Activated CD4-positive, alpha-beta T cell treated with anti-CD3 and anti-CD28 coated beads, Interleukin-2, amount 10 ng/mL, durations not matched to agents 24 days and 14 days (primary cell): ENCODE data around the gene ABCC2. TPM values are rescaled to one million over a fixed set of nuclear protein-coding genes. Genes with fewer than 3 reads are reported as not detected.
"Not testable (repeated sequence)": the region's sequence is repeated elsewhere in the genome, so short reads cannot be mapped to it uniquely, and the experiment has no call there.

Experiments
- DNase-seq: peaks from one replicate; pipeline ENCODE4 v3.0.0; 2022
- H3K27ac Mint-ChIP-seq: one replicate; pipeline ENCODE4 v1.8.0; 2022; ENCODE audit warnings: mild to moderate bottlenecking, mixed read lengths
- H3K27me3 Mint-ChIP-seq: one replicate; pipeline ENCODE4 v1.8.0; 2022; ENCODE audit warnings: mixed read lengths
- H3K36me3 Mint-ChIP-seq: one replicate; pipeline ENCODE4 v1.8.0; 2022; ENCODE audit warnings: low read depth, mild to moderate bottlenecking, mixed read lengths
- H3K4me1 Mint-ChIP-seq: one replicate; pipeline ENCODE4 v1.8.0; 2021; ENCODE audit warnings: mixed read lengths
- H3K4me3 Mint-ChIP-seq: one replicate; pipeline ENCODE4 v1.8.0; 2022; ENCODE audit warnings: mild to moderate bottlenecking, moderate library complexity, mixed read lengths
- H3K9me3 Mint-ChIP-seq: one replicate; pipeline ENCODE4 v1.8.0; 2021; ENCODE audit warnings: mixed read lengths
- intact Hi-C: fragments of 100-400 bp; cut with micrococcal nuclease; formaldehyde crosslinking; loops from one replicate; pipeline ENCODE4 v1.15.1; 2023
- total RNA-seq: library from RNA; stranded (reverse); gene quantifications from 2 replicates; pipeline ENCODE4 v1.2.3, GENCODE V29; 2022

ABCC2 gene
- total RNA-seq, 1 donor from 2014 or later = 1.3 TPM

DNA sequence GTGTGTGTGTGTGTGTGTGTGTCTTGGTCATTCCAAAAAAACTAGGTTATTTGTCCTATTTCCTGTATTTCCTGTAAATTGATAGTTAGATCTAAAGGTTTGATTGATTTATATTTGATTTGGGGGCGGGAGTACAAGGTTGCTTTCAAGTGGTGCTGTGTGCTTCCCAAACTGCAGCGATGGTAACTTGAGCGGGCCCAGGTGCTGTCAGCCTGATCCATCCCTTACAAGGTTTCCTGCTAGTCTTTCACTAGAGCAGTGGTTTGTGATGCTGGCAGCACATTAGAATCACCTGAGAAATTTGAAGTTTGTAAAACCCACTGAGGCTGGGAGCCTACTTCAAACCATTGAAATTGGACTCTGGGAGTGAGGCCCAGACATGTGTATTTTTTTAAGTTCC, 23.7 kb downstream of the ABCC2 start:
- intact Hi-C loops = no loop called here
- H3K4me1 Mint-ChIP-seq = no peaks in the 10 kb centered on the region
- no peaks in the 10 kb centered on the region for H3K9me3 Mint-ChIP-seq
- H3K36me3 Mint-ChIP-seq = no peaks in the 10 kb centered on the region
- no peak for DNase-seq
- no peak overlapping the region for H3K4me3 Mint-ChIP-seq
- H3K27ac Mint-ChIP-seq = no peak overlapping the region
- peaks cover 4% of the 10 kb centered on the region for H3K27me3 Mint-ChIP-seq

GRCh38 chr10:99807786-99808185, 25.3 kb downstream of the ABCC2 start:
- H3K27me3 Mint-ChIP-seq = peaks cover 2% of the 10 kb centered on the region
- intact Hi-C loops = no loop called here
- no peaks in the 10 kb centered on the region for H3K36me3 Mint-ChIP-seq
- H3K4me3 Mint-ChIP-seq = no peak overlapping the region
- no peak for DNase-seq
- no peak overlapping the region for H3K27ac Mint-ChIP-seq
- no peaks in the 10 kb centered on the region for H3K9me3 Mint-ChIP-seq
- no peaks in the 10 kb centered on the region for H3K4me1 Mint-ChIP-seq

DNA sequence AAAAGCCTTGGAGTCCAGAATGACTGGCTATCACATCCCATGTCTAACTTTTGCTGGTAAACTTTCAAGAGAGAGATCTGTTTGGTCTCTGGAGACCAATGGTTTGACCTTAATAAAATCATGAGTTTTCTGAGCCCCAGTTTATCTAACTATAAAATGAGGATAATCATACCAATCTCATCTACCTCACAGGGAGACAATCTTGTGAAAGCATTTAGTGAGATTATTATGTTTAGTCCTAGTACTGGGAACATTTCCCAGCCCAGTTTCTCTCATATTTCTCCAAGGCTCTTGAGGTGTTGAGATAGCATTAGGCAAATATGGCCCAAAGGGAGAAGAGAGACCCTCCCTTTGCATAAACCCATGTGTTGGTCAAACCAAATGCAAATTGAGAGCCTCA, 25.8 kb downstream of the ABCC2 start:
- H3K36me3 Mint-ChIP-seq = no peaks in the 10 kb centered on the region
- H3K4me3 Mint-ChIP-seq = no peak overlapping the region
- no peak overlapping the region for H3K27ac Mint-ChIP-seq
- intact Hi-C loops = no loop called here
- H3K9me3 Mint-ChIP-seq = no peaks in the 10 kb centered on the region
- DNase-seq = no peak
- peaks cover 2% of the 10 kb centered on the region for H3K27me3 Mint-ChIP-seq
- H3K4me1 Mint-ChIP-seq = no peaks in the 10 kb centered on the region

DNA sequence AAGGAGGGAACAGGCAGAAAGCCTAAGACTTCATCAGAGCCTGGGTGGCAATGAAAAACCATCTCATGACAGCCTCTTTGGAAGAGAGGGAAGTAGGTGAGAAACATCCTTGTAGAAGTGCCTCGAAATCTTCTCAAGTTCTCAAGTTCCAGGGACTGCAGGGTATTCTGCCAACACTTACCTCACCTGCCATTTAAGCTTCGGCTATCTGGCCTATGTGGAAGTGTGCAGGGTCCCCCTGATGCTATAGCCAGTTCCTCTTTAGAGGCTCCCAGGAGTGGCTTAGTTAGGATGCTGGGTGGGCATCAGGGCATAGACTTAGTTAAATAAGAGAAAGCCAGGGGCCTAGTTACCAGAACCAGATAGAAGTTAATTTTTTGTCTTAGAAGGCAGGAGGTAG, 27.0 kb downstream of the ABCC2 start:
- intact Hi-C loops = no loop called here
- Mint-ChIP-seq H3K27ac (no peak overlapping the region), H3K36me3 (no peaks in the 10 kb centered on the region), H3K27me3 (no peaks in the 10 kb centered on the region), H3K9me3 (no peaks in the 10 kb centered on the region), H3K4me1 (no peaks in the 10 kb centered on the region), H3K4me3 (no peak overlapping the region)
- no peak for DNase-seq

DNA sequence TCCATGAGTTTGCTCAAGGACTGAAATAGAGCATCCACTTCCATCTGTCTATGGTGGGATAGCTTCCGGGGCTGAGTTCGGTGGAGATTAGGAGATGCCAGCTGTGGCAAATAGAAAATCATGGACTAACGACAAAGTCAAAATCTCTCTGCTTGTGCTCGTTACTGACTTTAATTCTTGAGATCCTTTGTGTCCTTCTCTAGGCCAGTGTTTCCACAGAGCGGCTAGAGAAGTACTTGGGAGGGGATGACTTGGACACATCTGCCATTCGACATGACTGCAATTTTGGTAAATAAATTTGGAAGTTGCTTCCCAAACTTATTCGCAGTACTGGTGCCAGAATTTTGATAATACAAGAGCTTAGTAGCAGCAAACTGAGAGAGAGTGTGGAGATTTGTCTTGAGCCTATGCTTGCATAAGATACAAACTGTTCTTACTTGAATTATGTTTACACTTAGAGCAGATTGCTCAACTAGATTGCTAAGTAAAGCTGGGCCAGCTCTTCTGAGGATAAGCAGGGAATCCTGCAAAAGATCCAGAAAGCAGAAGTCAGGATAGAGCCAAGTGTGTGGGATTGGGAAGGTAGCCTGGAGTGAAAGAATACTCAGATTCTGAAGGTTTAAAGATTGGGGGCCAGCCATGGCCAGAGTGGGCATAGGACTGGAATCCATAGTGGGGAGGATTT, 27.6 kb downstream of the ABCC2 start:
- intact Hi-C loops = no loop called here
- Mint-ChIP-seq H3K36me3 (no peaks in the 10 kb centered on the region), H3K27me3 (no peaks in the 10 kb centered on the region), H3K4me3 (no peak overlapping the region), H3K4me1 (no peaks in the 10 kb centered on the region), H3K27ac (no peak overlapping the region), H3K9me3 (peaks cover 2% of the 10 kb centered on the region)
- DNase-seq = no peak

GRCh38 chr10:99812177-99812576, 29.7 kb downstream of the ABCC2 start:
- H3K27ac Mint-ChIP-seq = no peak overlapping the region

DNA sequence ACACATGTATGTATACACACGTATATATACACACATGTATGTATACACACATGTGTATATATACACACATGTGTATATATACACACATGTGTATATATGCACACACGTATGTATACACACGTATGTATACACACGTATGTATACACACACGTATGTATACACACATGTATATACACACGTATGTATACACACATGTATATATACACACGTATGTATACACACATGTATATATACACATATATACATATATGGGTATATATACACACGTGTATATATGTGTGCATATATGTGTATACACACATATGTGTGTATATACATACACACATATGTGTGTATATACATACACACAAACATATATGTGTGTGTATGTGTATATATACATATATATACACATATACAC, 31.7 kb downstream of the ABCC2 start:
- no peak for DNase-seq
- H3K4me1 Mint-ChIP-seq = no peaks in the 10 kb centered on the region
- intact Hi-C loops = no loop called here
- no peaks in the 10 kb centered on the region for H3K36me3 Mint-ChIP-seq
- no peak overlapping the region for H3K27ac Mint-ChIP-seq
- H3K4me3 Mint-ChIP-seq = no peak overlapping the region
- no peaks in the 10 kb centered on the region for H3K27me3 Mint-ChIP-seq
- H3K9me3 Mint-ChIP-seq = peaks cover 8% of the 10 kb centered on the region

More at GRCh38 chr10:99812177-99812576, 29.7 kb downstream of the ABCC2 start:
- Mint-ChIP-seq H3K4me1 (no peaks in the 10 kb centered on the region), H3K27me3 (no peaks in the 10 kb centered on the region), H3K36me3 (no peaks in the 10 kb centered on the region), H3K9me3 (peaks cover 8% of the 10 kb centered on the region), H3K4me3 (no peak overlapping the region)
- intact Hi-C loops = no loop called here
- DNase-seq = no peak

DNA sequence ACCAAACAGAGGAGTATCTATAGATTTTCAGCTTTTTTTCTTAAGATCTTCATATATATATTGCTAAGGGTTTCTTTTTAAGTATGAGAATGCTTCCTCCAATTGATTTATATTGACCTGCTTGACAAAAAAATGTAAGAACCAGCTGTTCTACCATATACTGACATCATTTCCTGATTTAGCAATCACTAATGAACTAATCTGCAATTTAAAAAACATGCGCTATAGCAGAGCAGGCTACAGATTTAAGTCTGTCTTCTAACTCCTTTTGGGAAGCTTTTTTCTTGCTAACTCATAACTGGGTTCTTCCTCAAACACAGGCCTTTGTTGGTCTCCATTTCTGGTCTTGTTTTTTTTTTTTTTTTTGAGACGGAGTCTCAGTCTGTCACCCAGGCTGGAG, 33.2 kb downstream of the ABCC2 start:
- Mint-ChIP-seq H3K4me1 (no peaks in the 10 kb centered on the region), H3K9me3 (peaks cover 8% of the 10 kb centered on the region), H3K27ac (no peak overlapping the region), H3K36me3 (no peaks in the 10 kb centered on the region), H3K4me3 (no peak overlapping the region), H3K27me3 (no peaks in the 10 kb centered on the region)
- no peak for DNase-seq
- intact Hi-C loops = no loop called here

DNA sequence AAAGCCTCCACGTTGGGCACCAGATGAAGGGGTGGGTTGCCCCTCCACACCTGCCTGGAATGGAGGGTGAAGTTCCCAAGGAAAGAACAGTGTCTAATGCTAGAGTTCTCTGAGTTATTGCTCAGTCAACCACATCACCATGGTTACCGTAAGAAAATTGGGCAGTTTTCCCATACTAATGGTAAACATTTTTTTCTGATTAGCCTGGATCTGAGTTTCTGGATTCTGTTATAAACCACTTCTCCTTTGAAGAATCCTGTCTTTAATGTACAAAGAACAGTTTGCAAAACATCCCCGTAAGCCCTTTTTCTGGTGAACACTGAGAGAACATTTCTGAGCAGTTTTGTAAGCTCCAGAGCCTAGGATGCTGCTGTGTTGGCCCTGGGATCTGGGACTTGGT, 45.5 kb downstream of the ABCC2 start:
- H3K9me3 Mint-ChIP-seq = peaks cover 3% of the 10 kb centered on the region
- H3K4me3 Mint-ChIP-seq = no peak overlapping the region
- intact Hi-C loops = no loop called here
- no peak overlapping the region for H3K27ac Mint-ChIP-seq
- no peaks in the 10 kb centered on the region for H3K36me3 Mint-ChIP-seq
- no peaks in the 10 kb centered on the region for H3K27me3 Mint-ChIP-seq
- DNase-seq = no peak
- H3K4me1 Mint-ChIP-seq = peaks cover 6% of the 10 kb centered on the region

DNA sequence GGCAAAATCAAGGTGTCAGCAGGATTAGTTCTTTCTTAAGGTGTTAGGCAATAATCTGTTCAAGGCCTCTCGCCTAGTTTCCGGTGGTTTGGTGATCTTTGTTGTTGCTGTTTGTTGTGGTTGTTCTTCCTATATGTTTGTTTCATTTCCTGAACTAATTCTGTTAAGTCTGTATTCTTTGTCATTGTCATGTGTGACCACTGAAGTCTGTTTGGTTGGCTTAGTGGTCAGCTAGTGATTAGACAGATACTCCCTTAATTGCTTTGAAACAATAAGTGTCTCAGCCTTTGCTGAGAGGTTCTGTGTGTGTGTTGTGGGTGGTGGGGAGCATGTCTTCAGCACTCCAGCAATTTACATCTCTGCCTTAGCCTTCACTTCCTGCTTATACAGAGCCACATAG, 46.0 kb downstream of the ABCC2 start:
- no peak for DNase-seq

GRCh38 chr10:99832439-99832838, 50.0 kb downstream of the ABCC2 start:
- Mint-ChIP-seq H3K27me3 (no peaks in the 10 kb centered on the region), H3K4me1 (peaks cover 6% of the 10 kb centered on the region), H3K36me3 (no peaks in the 10 kb centered on the region), H3K9me3 (peaks cover 3% of the 10 kb centered on the region), H3K27ac (no peak overlapping the region), H3K4me3 (no peak overlapping the region)
- DNase-seq = no peak
- intact Hi-C loops = no loop called here

More for the DNA sequence above, 46.0 kb downstream of the ABCC2 start:
- H3K4me1 Mint-ChIP-seq = peaks cover 6% of the 10 kb centered on the region
- no peak overlapping the region for H3K4me3 Mint-ChIP-seq
- H3K27ac Mint-ChIP-seq = no peak overlapping the region
- peaks cover 3% of the 10 kb centered on the region for H3K9me3 Mint-ChIP-seq
- H3K36me3 Mint-ChIP-seq = no peaks in the 10 kb centered on the region
- no peaks in the 10 kb centered on the region for H3K27me3 Mint-ChIP-seq
- intact Hi-C loops = no loop called here

GRCh38 chr10:99834410-99834809, 52.0 kb downstream of the ABCC2 start:
- intact Hi-C loops = no loop called here
- DNase-seq = no peak
- no peaks in the 10 kb centered on the region for H3K4me1 Mint-ChIP-seq
- H3K27ac Mint-ChIP-seq = no peak overlapping the region
- H3K9me3 Mint-ChIP-seq = no peaks in the 10 kb centered on the region
- no peak overlapping the region for H3K4me3 Mint-ChIP-seq
- H3K27me3 Mint-ChIP-seq = no peaks in the 10 kb centered on the region
- no peaks in the 10 kb centered on the region for H3K36me3 Mint-ChIP-seq

- Mint-ChIP-seq H3K36me3 (no peaks in the 10 kb centered on the region), H3K4me1 (no peaks in the 10 kb centered on the region), H3K9me3 (no peaks in the 10 kb centered on the region), H3K27me3 (no peaks in the 10 kb centered on the region), H3K27ac (no peak overlapping the region), H3K4me3 (no peak overlapping the region)
- intact Hi-C loops = no loop called here
- no peak for DNase-seq
Observed at GRCh38 chr10:99835947-99836346, 53.5 kb downstream of the ABCC2 start.

GRCh38 chr10:99836711-99837110, 54.3 kb downstream of the ABCC2 start:
- Mint-ChIP-seq H3K9me3 (no peaks in the 10 kb centered on the region), H3K4me3 (no peak overlapping the region), H3K27me3 (no peaks in the 10 kb centered on the region), H3K36me3 (no peaks in the 10 kb centered on the region), H3K27ac (no peak overlapping the region), H3K4me1 (no peaks in the 10 kb centered on the region)
- no peak for DNase-seq
- intact Hi-C loops = no loop called here

DNA sequence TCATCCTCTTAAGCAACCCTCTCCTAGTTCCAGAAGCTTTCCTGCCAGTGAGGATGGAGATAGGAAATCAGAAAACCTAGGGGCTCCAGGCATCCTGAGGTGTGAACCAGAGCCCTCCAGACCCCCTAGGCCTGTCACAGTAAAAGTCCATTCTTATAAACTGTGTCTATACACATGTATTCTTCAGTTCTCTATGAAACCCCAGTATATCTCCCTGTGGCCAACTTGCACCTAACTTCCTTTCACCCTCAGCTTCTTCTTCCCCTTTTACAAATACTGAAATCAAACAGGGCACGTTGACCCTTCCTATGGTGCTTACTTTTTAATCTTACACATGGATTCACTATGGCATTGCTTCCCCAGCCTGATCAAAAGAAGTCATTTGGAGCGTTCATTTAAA, 58.4 kb downstream of the ABCC2 start:
- DNase-seq, H3K36me3 Mint-ChIP-seq, H3K9me3 Mint-ChIP-seq, H3K27ac Mint-ChIP-seq, H3K27me3 Mint-ChIP-seq, H3K4me1 Mint-ChIP-seq, H3K4me3 Mint-ChIP-seq: not testable (repeated sequence)
- intact Hi-C loops = loop anchor here (10.0 kb wide), 1 partner anchor 344 kb away; the partner anchor contains the start of gene ERLIN1
